Measurements from ENCODE around the gene OR2B2. TPM values are rescaled to one million over a fixed set of nuclear protein-coding genes. Genes with fewer than 3 reads are reported as not detected.

OR2B2 gene
- total RNA-seq, 2 experiments from 2014 or later: not detected

- Mint-ChIP-seq H3K9me3 (no peaks in the 10 kb centered on the region), H3K27ac (peak overlapping the region; percentile 93), H3K36me3 (ENCODE audit: low read depth) (peaks cover 16% of the 10 kb centered on the region), H3K27me3 (peaks cover 3% of the 10 kb centered on the region), H3K4me1 (ENCODE audit: low read depth) (peaks cover 52% of the 10 kb centered on the region), H3K4me3 (peak overlapping the region; percentile 100)
- peak overlapping the region; percentile 59 for H3K4me3 ChIP-seq (ENCODE audit: low read length)
- intact Hi-C loops (cut with DNase I, micrococcal nuclease): loop anchor here in 1 of 2 experiments (5.0 kb wide), 1 partner anchor 36 kb away; no protein-coding TSS in a partner anchor
- no peak for TF ChIP-seq CTCF (IDR thresholded peaks at IDR 0.05)
- H3K27me3 ChIP-seq (ENCODE audit: control insufficient read depth in 1 of 2, insufficient read depth in 2 of 2, low read length in 2 of 2): no peaks in the 10 kb centered on the region
- peak; percentile 18 for ATAC-seq (ENCODE audit: poor library complexity)
- H3K9me3 ChIP-seq (ENCODE audit: control insufficient read depth in 1 of 2, insufficient read depth in 1 of 2, low read length in 2 of 2): peaks cover 0 to 8% of the 10 kb centered on the region in 2 experiments
- peak in 8 of 14 experiments; percentile 9 to 89 (median 40) for DNase-seq
- H3K36me3 ChIP-seq (ENCODE audit: insufficient read depth, low read length): no peaks in the 10 kb centered on the region
- peak overlapping the region; percentile 32 to 51 for H3K27ac ChIP-seq (ENCODE audit: low read depth in 1 of 2, low read length in 2 of 2)
- H3K4me1 ChIP-seq (ENCODE audit: insufficient read depth, low read length): peaks cover 43% of the 10 kb centered on the region
- ChIA-PET CTCF (interaction anchor here (1.2 to 6.6 kb wide), 9 partner anchors 28 to 1840 kb away, joined by 3 to 50 read pairs (median 6); a partner anchor contains a TSS), POLR2A (interaction anchor here (0.7 to 16.5 kb wide), 43 partner anchors 7 to 1874 kb away, joined by 3 to 1427 read pairs (median 5); partner anchors contain the start of gene ZNF184)
Measured at GRCh38 chr6:27866357-27867050, 45.7 kb downstream of the OR2B2 start.

- Histone ChIP-seq H3K4me1 (ENCODE audit: insufficient read depth, low read length) (peaks cover 38% of the 10 kb centered on the region), H3K36me3 (ENCODE audit: insufficient read depth, low read length) (no peaks in the 10 kb centered on the region), H3K9me3 (ENCODE audit: control insufficient read depth in 1 of 2, insufficient read depth in 1 of 2, low read length in 2 of 2) (peaks cover 0 to 8% of the 10 kb centered on the region in 2 experiments), H3K27me3 (ENCODE audit: control insufficient read depth in 1 of 2, insufficient read depth in 2 of 2, low read length in 2 of 2) (no peaks in the 10 kb centered on the region), H3K4me3 (ENCODE audit: low read length) (peak overlapping the region; percentile 59), H3K27ac (ENCODE audit: low read depth in 1 of 2, low read length in 2 of 2) (no peak overlapping the region)
- intact Hi-C loops (cut with DNase I, micrococcal nuclease): loop anchor here (1.0 to 5.0 kb wide), 2 partner anchors 28 to 36 kb away; a partner anchor contains a TSS
- ChIA-PET CTCF (interaction anchor here (1.2 to 6.6 kb wide), 12 partner anchors 8 to 1840 kb away, joined by 3 to 50 read pairs (median 6); a partner anchor contains a TSS), POLR2A (interaction anchor here (0.6 to 16.5 kb wide), 46 partner anchors 8 to 1848 kb away, joined by 3 to 1427 read pairs (median 5); partner anchors contain the start of gene ZNF184)
- peak overlapping the region; percentile 93 for H3K27ac Mint-ChIP-seq
- peak overlapping the region; percentile 100 for H3K4me3 Mint-ChIP-seq
- H3K36me3 Mint-ChIP-seq (ENCODE audit: low read depth): peaks cover 16% of the 10 kb centered on the region
- ATAC-seq (ENCODE audit: poor library complexity) (peak; percentile 1), DNase-seq (peak in 3 of 14 experiments; percentile 7 to 39 (median 35))
- TF ChIP-seq CTCF (IDR thresholded peaks at IDR 0.05): no peak
- H3K27me3 Mint-ChIP-seq: peaks cover 3% of the 10 kb centered on the region
- H3K4me1 Mint-ChIP-seq (ENCODE audit: low read depth): peaks cover 47% of the 10 kb centered on the region
- H3K9me3 Mint-ChIP-seq: no peaks in the 10 kb centered on the region
Measured at GRCh38 chr6:27865850-27866356, 46.3 kb downstream of the OR2B2 start.

Data from CD4-positive, alpha-beta T cell (primary cell).